GM15510 (cell line): ENCODE measurements around the gene ITSN1.

Source experiments
- POLR2A ChIP-seq: IDR thresholded peaks from 3 replicates; pipeline ENCODE4 v1.6.1; 2011; ENCODE audit warnings: borderline replicate concordance; ENCODE audit not compliant: insufficient read length; ENCODE audit errors: extremely low read depth

The ITSN1 gene

DNA sequence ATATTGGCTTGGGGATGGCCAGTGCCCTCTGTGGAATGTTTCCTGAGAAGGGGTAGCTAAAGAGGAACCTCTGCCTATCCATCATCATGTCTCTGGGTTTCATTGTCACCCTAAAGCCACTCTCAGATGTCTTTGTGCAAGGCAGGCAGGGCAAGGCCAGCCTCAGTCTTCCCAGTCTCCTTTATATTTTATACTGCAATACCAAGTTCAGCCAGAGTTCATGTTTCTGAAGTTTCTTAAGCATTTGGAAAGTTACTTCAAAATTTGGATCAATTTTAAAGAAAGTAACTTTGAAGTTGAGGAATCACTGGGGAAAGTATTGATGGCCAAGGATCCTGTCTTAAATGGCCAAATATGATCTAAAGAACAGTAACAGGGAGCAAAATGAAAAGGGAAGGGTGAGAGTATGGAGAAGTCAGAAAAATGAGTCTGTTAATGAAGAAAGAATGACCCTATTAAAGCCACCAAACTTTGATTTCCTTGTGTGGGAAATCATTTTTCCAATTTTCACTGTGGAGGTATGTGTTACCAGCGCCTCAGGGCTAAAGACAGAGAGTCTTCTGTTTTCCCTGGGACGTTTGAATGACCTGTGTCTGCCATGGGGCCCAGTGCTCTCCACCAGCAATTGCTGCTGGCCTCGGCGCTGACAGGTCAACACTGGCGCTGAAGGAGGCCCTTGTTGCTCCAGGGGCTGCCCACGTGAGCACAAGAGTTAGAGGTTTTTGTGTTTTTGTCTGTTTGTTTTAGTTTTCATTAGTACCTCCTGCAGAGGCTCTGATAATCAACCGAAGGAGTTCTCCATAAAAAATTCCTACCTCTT is 179.4 kb downstream of the ITSN1 start:
- no peak for TF ChIP-seq POLR2A

- no peak for TF ChIP-seq POLR2A
Observed at GRCh38 chr21:33824156-33824941, 182.0 kb downstream of the ITSN1 start.

DNA sequence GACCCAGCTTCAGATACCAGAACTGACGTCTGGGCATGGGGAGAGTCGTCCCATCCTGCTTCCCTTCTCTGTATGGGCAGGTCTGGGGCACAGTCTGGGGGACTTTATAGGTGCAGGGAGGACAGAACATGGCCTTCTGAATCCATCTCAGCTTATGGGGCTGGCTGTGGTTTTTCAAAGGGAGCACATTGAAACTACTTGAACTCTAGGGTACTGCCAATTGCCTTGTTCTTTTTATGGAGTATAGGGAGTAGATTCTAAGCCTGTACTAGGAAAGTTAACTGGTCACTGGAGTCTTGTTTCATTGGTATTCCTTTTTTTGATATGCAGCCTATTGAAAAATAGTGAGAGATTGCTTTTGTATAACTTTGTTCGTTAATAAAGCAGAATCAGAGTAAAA is 183.1 kb downstream of the ITSN1 start:
- TF ChIP-seq POLR2A, result no peak

DNA sequence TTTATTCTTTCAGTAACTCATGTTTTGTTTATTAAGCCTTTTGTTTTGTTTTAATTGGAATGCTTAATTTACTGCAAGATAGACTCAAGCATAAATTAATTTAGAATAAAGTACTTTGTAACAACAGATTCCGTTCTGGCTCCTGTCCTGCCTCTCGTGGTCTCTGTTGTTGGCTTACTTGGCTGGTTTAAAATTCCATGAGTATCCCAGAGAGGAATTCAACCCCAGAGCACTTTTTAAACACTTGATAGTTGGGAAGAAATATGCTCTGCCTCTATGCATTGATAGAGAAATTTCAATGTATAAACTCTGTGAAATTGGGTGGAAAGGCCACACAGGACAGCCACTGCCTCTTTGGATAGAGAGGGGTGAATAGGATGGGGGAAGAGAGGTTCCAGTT is 183.6 kb downstream of the ITSN1 start:
- no peak for TF ChIP-seq POLR2A

GRCh38 chr21:33828083-33828482 is 185.8 kb downstream of the ITSN1 start:
- TF ChIP-seq POLR2A, result no peak

GRCh38 chr21:33828577-33828976 is 186.3 kb downstream of the ITSN1 start:
- no peak for TF ChIP-seq POLR2A

- no peak for TF ChIP-seq POLR2A
Observed at GRCh38 chr21:33829844-33830243, 187.5 kb downstream of the ITSN1 start.

GRCh38 chr21:33831962-33832659 is 189.8 kb downstream of the ITSN1 start:
- no peak for TF ChIP-seq POLR2A

- TF ChIP-seq POLR2A, result no peak
Observed at GRCh38 chr21:33834801-33835500, 192.7 kb downstream of the ITSN1 start.

- no peak for TF ChIP-seq POLR2A
Observed at GRCh38 chr21:33835920-33836319, 193.6 kb downstream of the ITSN1 start.

DNA sequence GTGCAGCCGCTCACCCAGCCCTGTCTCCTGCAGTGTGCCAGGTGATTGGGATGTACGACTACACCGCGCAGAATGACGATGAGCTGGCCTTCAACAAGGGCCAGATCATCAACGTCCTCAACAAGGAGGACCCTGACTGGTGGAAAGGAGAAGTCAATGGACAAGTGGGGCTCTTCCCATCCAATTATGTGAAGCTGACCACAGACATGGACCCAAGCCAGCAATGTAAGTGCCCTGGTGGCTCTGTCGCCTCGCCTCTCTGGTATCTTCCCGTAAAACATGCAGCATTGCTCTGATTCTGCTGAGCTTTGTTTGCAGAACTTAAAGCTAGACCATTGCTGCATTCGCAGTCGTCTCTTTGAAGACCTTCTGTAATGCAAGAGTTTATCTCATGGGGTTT is 194.1 kb downstream of the ITSN1 start:
- no peak for TF ChIP-seq POLR2A

DNA sequence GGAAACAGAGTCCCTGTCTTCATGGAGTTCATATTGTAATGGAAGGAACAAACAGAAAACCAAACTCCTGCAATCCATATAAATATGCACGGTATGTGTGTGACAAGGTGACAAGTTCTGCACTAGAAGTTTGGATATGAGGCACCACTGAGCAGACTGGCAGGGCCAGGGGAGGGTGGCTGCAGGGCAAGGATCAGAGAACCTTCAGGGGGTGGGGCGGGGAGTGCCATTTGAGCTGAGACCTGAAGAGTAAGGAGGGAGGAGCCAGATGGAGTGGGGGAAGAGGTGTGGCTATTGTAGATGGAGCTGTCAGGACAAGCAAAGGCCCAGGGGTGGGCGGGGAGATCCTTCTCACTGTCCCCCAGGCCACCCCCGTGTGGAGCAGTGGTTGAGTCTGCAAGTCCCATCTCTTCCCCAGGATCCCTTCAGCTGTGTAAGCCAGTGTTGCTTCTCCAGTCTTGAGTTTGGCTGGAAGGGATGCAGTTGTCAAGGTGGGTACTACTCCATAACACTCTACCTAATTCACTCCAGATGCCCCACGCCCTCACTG is 196.9 kb downstream of the ITSN1 start:
- TF ChIP-seq POLR2A, result no peak

GRCh38 chr21:33839806-33840205 is 197.5 kb downstream of the ITSN1 start:
- TF ChIP-seq POLR2A, result no peak

DNA sequence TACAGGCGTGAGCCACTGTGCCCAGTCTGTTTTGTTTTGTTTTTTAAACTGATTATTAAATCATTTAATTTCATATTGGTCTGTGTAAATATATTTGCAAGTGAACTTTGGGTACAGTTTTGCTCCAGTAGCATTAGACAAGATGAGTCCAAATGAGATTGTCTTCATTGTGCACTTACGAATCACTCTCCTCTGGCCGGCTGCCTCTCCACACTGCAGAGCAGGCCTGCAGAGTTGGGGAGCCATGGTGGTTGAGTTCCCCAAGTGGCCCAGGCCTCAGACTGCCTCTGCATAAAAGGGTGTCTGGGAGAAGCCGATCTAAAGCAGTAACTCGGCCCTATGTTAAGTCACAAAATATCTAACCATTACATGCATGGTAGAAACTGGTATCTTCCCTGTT is 198.5 kb downstream of the ITSN1 start:
- TF ChIP-seq POLR2A, result no peak

- no peak for TF ChIP-seq POLR2A
Observed at GRCh38 chr21:33841561-33841960, 199.3 kb downstream of the ITSN1 start.

- no peak for TF ChIP-seq POLR2A
Observed at GRCh38 chr21:33843216-33843615, 200.9 kb downstream of the ITSN1 start.
